Measurements from ENCODE around the gene MCM3.

MCM3 gene

GRCh38 chr6:52251113-52251512 is 33.4 kb downstream of the MCM3 start:
- DNase-seq (ENCODE audit: low read depth in 2 of 2), result no peak

GRCh38 chr6:52249078-52249477 is 35.5 kb downstream of the MCM3 start:
- no peak for DNase-seq (ENCODE audit: low read depth in 2 of 2)

GRCh38 chr6:52245425-52245824 is 39.1 kb downstream of the MCM3 start:
- DNase-seq (ENCODE audit: low read depth in 2 of 2), result no peak

- DNase-seq (ENCODE audit: low read depth in 2 of 2), result no peak
Observed at GRCh38 chr6:52244400-52244799, 40.1 kb downstream of the MCM3 start, which contains the start of gene IL17F. Gene IL17F (minus strand): TSS chr6:52244500. CDS start chr6:52244429, 71 bp downstream.

DNA sequence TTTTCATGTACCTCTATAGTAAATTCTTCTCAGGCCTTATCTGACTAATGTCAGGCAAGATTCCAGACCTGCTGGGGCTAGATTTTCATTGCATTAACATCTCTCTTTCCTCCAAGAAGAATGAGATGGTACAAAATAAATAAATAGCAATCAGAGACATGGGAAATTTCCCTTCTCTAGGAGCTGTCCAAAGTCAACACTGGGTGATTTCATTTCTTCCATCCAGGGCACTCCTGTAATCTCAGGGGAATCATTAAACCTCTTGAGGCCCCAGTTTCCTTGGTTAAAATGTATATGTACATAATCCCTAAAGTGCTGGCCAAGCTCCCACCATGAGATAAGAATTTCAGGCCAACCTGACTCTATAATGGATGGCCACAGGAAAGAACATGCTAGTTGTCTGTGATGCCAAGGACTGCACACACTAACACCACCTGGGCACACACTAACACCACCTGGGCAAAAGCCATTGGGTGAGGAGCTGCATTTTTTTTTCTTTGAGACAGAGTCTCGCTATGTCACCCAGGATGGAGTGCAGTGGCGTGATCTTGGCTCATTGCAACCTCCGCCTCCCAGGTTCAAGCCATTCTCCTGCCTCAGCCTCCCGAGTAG is 41.2 kb downstream of the MCM3 start:
- no peak for DNase-seq (ENCODE audit: low read depth in 2 of 2)

DNA sequence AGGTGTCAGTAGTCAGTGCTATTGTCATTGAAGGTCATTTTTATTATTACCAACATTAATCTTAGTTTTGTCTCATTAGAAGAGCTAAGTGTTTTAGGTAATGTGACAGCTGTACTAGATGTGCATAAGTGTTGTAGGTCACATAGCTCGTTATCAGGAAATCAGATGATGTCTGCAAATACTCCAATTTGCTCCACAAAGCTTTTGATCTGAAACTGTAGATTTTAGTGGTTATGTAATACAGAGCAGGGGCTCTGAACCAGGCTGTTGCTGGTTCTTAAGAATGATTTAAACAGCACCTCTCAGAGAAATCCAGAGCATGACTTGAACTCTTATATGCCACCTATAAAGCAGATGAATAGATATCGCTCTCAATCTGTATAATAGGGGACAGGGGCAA is 42.7 kb downstream of the MCM3 start:
- no peak for DNase-seq (ENCODE audit: low read depth in 2 of 2)

DNA sequence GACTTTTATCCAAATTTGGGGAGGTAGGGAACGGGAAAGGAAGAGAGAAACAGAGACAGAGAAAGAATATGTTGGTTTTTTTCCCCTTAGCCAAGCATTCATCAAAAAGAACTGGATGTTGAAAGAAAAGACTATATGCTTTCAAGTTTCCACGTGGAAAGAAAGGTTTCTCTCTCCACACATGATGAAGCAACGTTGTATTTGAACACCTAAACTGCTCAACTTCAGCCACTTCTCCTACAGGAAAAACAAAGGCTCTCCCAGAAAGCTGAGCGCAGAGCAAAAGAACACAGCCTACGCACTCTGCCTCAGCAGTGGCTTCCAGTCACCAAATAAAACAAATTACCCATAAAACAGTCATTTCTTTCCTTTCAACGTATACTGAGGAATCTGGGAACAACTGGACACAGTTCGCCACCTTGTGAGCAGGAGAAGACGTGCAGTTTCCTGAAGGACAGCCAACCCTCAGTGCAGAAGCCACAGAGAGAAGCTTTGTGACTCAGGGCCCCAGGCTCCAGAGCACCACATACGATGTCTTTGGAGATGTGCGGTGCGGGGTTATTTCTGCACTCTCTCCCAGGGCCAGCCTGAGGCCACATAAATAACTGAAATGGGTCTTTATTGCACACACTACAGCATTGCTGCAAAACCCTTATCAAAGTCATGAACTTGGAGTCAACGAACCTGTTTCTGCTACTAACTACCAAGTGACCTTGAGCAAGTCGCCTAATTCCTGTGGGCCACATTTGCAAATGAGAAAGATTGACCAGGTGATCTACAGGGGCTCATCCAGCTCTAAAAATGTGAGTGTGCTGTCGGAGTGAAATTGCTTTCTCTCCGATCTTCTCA is 50.3 kb downstream of the MCM3 start:
- DNase-seq (ENCODE audit: low read depth in 2 of 2), result peak; percentile 21 to 25

- no peak for DNase-seq (ENCODE audit: low read depth in 2 of 2)
Observed at GRCh38 chr6:52233005-52233404, 51.5 kb downstream of the MCM3 start.

- peak; percentile 39 to 49 for DNase-seq (ENCODE audit: low read depth in 2 of 2)
Observed at GRCh38 chr6:52231406-52232127, 53.0 kb downstream of the MCM3 start.

GRCh38 chr6:52230685-52231084 is 53.9 kb downstream of the MCM3 start:
- DNase-seq (ENCODE audit: low read depth in 2 of 2), result no peak

- peak; percentile 71 to 73 for DNase-seq (ENCODE audit: low read depth in 2 of 2)
Observed at GRCh38 chr6:52227495-52227894, 57.0 kb downstream of the MCM3 start.

DNA sequence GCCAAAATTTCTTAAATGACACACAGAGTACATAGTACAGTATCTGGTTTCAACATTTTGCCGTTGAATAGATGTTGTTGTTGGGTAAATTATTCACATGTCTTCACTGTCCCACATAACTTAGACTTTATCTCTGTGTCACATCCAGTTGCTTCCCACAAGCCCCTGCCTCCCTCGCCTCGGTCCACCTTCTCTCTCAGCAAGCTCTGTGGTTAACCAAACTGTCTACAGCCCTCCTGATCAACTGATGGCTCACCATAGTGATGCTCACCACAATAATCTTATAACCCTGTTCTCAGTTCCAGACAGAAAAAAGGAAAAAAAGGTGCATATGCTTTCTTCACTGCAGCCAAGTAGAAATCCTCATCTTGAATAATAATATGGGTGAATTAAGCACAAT is 63.2 kb downstream of the MCM3 start:
- peak; percentile 46 to 61 for DNase-seq (ENCODE audit: low read depth in 2 of 2)

DNA sequence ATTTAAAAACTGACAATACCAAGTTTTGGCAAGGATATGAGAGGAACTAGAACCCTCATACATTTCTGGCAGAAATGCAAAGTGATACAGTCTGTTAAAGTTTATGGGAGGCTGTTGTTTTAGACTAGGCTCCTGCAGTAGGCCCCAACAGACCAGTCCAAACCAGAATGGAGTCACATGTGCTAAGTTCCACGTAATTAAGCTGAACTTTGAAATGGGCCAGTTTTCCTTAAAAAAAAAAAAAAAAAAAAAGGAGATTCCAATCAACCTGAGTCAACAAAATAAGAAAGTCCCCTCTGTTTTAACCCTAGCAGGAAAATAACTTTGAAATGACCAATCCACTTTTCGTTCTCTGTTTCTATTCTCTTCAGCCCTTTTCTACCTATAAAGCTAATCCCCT is 66.8 kb downstream of the MCM3 start:
- DNase-seq (ENCODE audit: low read depth in 2 of 2), result no peak

DNA sequence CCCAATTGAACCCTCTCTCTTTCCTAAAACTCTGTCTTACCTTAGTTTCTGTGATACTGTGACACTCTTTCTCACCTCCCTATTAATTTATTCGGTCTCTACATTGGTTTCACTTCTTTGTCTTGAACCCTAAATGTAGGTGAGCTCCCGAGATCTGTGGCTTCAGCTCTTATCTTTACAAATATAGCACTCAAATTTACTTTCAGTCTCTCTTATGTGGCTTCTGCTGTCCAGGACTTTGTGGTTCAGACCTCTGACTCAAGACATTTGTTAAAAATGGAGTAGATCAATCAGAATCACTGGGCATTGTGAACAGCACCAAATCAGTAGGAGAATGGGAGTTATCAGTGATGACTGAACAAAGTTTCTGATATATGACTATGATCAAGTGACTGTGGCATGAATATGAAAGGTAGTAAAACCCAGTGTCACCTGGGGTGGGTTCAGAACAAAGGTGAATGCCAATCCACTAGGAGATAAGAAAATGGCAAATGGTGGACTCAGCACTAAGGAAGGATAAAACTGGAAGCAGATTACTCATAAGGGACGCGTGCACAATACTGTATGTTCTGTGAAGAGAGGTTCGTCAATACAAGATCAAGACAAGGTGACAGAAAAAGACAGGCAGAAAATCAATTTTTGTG is 67.5 kb downstream of the MCM3 start:
- no peak for DNase-seq (ENCODE audit: low read depth in 2 of 2)

DNA sequence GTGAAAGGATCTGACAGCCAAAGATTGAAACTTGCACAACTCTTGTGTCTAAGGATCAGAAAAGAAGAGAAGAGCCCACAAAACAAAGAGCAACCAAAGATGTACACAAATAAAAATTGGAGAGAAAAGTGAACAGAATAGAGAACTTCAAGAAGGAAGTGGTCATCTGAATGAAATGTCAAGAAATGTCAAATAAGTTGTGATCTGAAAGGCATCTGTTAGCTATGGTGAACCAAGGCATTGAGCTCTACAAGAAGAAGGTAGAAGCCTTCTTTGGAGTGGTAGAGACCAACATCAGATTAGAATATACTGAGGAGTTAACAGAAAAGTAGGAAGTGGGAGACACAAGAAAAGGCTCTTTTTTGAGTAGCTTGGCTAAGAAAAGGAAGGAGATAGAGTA is 68.8 kb downstream of the MCM3 start:
- DNase-seq (ENCODE audit: low read depth in 2 of 2), result no peak
